VCaP (cell line): ENCODE measurements around the gene TPCN1.

ENCODE experiments used
- H3K27ac ChIP-seq: fragments of 450-650 bp; 2 replicates; pipeline ENCODE4 v1.5.1; 2017
- TF ChIP-seq, protein P1 (sequence below): fragments of 450-650 bp; conservative IDR thresholded peaks from 2 replicates; pipeline ENCODE4 v1.5.1; 2017; ENCODE audit warnings: mild to moderate bottlenecking, moderate library complexity

The TPCN1 gene

DNA sequence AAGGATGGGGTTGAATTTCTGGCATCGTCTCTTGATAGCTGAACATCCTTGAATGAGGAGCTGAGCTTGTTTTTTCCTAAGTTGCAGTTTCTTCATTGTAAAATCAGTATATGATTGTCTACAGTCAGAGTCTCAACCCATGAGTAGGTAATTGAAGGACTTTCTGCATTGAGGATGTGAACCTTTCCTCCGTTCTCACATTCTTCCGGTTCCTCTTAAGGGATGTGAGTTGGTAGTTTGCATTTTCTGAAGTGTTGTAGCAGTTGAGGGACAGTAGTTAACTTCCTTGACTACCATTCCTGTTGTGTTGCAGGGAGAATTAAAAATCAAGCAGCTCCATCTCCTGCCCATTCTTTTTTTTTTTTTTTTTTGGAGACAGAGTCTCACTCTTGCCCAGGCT, 19.1 kb downstream of the TPCN1 start:
- TF ChIP-seq, protein P1, sequence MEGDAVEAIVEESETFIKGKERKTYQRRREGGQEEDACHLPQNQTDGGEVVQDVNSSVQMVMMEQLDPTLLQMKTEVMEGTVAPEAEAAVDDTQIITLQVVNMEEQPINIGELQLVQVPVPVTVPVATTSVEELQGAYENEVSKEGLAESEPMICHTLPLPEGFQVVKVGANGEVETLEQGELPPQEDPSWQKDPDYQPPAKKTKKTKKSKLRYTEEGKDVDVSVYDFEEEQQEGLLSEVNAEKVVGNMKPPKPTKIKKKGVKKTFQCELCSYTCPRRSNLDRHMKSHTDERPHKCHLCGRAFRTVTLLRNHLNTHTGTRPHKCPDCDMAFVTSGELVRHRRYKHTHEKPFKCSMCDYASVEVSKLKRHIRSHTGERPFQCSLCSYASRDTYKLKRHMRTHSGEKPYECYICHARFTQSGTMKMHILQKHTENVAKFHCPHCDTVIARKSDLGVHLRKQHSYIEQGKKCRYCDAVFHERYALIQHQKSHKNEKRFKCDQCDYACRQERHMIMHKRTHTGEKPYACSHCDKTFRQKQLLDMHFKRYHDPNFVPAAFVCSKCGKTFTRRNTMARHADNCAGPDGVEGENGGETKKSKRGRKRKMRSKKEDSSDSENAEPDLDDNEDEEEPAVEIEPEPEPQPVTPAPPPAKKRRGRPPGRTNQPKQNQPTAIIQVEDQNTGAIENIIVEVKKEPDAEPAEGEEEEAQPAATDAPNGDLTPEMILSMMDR, result no peak
- peak overlapping the region; percentile 100 for H3K27ac ChIP-seq

DNA sequence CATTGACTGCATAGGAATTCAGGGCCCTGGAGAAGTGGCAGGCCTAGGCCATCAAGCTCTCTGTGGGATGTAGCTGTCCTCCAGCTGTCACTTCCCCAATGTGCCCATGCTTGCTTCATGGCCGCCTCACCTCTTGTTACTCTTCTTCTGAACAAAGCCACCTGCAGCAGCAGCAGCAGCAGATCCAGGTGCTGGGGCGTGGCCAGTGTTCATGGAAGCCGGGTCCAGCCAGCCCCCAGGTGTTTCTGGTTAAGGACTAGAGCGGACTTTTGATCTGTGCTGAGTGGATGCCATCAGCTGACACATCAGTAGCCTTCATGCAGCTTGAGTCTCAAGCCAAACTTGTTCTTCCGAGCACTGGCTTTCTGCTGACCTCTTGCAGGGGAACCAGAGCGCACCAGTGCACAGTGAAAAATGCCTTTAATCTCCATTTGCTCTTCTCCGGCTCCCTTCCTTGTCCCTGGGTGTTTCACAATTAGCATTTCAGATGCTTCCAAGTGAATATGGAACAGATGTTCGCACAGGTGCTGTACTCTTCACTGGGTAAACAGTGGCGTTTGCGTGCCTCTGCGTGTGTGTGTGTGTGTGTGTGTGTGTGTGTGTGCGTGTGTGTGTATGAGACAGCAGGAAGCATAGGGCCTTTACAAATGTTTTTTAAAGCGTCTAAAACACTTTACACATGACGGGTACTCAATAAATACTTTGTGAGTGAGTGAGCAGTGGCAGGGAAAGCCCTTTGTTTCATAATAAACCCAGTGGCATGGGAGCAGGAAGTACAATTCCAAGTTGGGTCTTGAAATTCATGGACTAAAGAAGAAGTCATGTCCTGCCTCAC, 20.1 kb downstream of the TPCN1 start:
- peak overlapping the region; percentile 100 for H3K27ac ChIP-seq

DNA sequence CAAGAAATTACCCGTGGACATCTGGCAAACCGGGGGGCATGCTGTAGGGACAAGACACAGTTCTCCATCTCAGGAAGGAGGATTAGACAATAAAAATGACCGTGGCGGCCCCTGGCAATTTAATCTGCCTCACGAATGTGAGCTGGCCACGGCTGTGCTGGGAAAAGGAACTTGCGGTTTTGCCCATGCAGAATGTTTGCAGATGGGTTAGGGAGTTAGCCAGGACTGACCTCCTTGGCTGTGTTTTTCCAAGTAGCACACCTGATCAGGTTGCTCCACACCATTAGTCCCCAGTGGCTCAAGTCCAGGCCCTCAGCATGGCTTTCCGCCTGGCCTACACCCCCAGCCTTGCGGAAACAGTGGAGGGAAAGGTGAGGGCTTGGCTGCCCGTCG, 20.8 kb downstream of the TPCN1 start:
- TF ChIP-seq, protein P1, result no peak
- H3K27ac ChIP-seq, result peak overlapping the region; percentile 100

More for the DNA sequence above, 20.1 kb downstream of the TPCN1 start:
- TF ChIP-seq, protein P1, result no peak

DNA sequence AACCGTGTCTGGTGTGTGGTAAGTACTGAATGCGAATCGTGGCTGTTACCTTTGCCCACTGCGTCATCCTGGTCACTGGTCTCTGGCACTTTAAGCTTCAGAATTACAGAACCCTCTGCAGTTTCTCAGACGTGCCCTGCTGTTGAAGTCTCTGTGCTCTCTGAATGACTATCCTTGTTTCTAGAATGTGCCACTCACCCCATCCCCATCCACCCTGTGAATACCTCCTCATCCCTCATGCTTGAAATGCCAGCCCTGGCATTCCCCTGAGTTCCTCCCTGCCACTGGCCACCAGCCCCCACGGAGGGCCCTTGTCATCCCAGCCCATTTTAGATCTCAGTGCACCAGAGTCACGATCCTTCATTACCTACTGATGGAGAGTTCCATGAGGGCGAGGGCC, 21.3 kb downstream of the TPCN1 start:
- TF ChIP-seq, protein P1, result no peak
- peak overlapping the region; percentile 100 for H3K27ac ChIP-seq

DNA sequence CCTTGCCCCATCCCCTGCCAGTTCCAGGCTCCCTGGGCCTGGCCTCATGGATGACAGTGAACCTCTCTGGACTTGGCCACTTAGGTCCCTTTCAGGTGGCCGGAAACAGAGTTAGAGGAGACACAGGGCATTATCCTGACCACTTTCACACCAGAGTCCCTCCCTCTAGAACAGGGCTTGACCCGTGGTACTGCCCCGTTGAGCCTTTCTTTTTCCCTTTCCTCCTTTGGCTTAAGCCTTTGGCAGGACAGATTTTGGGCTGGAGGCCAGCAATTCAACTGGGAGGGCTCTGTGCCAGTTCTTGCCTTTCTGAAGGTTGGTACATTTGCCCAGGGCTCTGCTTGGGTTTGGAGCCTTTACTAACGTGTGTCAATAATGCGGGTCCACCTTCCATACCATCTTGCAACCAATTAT, 22.8 kb downstream of the TPCN1 start:
- peak overlapping the region; percentile 100 for H3K27ac ChIP-seq
- TF ChIP-seq, protein P1, result no peak

DNA sequence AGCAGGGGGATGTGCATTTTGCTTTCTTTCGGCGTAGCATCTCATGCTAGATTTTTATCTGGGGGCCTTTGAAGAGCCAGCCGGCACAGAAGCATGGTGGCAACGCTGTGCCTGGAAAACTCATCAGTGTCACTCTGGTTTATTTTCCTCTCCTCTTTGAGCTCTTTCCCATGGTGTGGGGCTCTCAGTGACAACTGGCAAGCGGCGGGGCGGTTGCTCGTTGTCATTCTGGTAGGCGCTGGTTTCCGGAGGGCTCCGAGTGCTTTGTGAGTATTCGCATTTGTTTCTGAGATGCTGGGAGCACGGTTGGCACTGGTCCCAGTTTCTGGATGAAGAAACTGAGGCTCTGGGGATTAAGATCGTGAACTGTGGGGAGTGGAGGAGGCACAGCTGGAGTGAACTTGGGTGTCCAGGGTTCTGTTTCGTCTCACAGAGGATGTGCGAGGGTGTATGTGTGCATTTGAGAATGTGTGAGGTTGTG, 23.3 kb downstream of the TPCN1 start:
- TF ChIP-seq, protein P1, result no peak
- peak overlapping the region; percentile 100 for H3K27ac ChIP-seq

DNA sequence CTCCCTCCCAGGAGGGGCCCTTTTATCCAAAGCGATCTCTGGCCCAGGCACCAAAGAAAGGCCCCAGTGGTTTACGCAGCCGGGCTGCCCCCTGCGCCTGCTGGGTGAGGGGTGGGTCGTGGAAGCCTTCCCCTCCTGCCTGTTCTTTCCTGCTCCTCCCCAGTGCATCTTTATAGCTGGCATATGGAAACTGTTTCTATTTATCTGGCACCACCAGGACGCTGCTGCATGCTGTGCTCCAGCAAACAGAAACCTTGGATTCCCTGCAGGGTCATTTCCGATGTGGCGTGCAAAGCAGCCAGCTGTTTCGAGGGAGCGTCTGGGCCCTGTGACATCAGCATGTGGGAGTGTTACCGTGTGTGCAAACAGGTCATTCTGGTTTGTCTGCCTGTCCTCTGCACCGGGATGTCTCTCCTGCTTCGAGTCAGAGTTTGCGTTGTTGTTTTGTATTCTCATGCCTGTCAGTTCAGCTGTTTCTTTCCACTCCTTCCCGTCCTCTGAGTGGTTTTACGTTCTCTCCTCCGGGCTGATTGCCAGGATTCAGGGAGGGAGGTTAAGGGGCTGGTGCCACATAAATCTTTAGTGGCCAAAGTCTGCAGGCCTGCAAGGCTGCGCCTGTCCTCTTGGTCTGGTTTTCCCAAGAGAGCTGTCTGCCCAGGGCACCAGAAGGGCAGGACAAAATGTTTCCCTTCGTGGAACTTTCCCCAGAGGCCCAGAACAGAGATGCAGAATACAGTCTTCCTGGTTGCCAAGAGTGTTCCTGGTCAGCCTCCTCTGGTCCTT, 24.6 kb downstream of the TPCN1 start:
- H3K27ac ChIP-seq, result peak overlapping the region; percentile 100
- TF ChIP-seq, protein P1, result no peak
